ENCODE data around the gene SMPDL3B. TPM values are rescaled to one million over a fixed set of nuclear protein-coding genes. Genes with fewer than 3 reads are reported as not detected.
A peak's percentile ranks its signal among the peaks of the same experiment; 100 is the strongest.

Gene SMPDL3B
- polyA plus RNA-seq, 3 donors from 2014 or later = 0.71 to 2.3 TPM; not detected in 1

DNA sequence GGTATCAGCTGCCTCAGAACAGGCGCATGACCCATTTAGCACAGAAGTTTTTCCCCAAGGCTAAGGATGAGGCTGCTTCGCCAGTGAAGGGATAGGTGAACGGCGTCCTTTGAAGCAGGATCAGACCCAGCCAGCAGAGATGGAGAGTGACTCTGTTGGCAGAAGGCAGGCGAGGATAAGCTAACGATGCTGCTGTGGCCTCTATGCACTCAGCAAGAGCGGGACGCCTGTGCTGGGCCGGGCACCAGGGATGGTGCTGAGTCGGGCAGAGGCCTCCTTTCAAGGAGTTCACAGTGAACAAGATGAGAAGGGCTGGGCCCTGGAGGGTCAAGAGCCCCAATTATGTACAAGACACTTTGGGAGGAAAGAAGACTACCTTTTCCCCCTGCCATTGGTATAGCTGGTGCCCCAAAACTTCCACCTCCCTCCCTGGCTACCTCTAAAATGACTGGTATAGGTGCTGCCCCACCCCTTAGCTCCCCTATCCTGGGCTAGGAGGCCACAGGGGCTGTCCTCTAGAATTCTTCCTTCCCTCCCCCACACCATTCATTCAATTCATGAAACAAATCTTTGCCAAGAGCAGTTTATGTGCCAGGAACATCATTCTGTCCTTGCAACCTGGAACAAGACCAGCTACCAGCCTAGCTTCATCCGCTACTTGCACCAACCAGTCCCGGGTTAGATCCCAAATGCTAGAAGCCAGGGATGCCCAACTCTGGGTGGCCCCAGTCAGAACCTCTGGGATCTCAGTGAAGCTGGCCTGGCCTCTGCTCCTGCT is 32.5 kb downstream of the SMPDL3B start:
- H3K9me3 Mint-ChIP-seq = no peaks in the 10 kb centered on the region
- peaks cover 9 to 12% of the 10 kb centered on the region in 2 donors for H3K4me1 Mint-ChIP-seq
- peak overlapping the region in 4 of 6 donors; percentile 35 to 67 (median 62) for H3K27ac Mint-ChIP-seq
- peaks cover 3 to 29% (median 13%) of the 10 kb centered on the region in 3 donors for H3K36me3 Mint-ChIP-seq
- H3K27me3 Mint-ChIP-seq (ENCODE audit: low read depth in 3 of 3) = peaks cover 0 to 1% (median 0%) of the 10 kb centered on the region in 3 donors
- no peak for DNase-seq
- H3K4me3 Mint-ChIP-seq = no peak overlapping the region

- peaks cover 9 to 10% of the 10 kb centered on the region in 2 donors for H3K4me1 Mint-ChIP-seq
- peaks cover 0 to 1% (median 0%) of the 10 kb centered on the region in 3 donors for H3K27me3 Mint-ChIP-seq (ENCODE audit: low read depth in 3 of 3)
- no peaks in the 10 kb centered on the region for H3K9me3 Mint-ChIP-seq
- no peak overlapping the region for H3K4me3 Mint-ChIP-seq
- DNase-seq = no peak
- peak overlapping the region in 5 of 6 donors; percentile 35 to 73 (median 64) for H3K27ac Mint-ChIP-seq
- peaks cover 3 to 29% (median 13%) of the 10 kb centered on the region in 3 donors for H3K36me3 Mint-ChIP-seq
Measured at GRCh38 chr1:27967884-27968466, 33.2 kb downstream of the SMPDL3B start.

DNA sequence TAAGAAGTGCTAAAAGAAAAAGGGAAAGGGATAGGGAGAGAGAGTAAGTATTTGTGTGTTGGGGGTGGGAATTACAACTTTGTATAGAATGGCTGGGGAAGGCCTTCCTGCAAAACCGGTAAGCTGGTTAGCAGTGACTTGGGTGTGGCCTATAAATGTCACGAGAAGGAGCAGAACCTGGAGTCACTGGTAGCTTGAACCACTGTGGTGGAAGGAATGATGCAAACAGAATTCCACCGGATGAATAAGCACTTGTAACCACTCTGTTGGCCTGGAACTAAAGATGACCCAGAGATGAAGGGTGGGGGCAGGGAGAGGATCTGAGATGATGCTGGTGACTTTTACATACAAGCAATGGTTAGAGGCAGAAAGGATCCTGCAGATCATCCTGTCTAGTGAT is 33.9 kb downstream of the SMPDL3B start:
- Mint-ChIP-seq H3K9me3 (no peaks in the 10 kb centered on the region), H3K27ac (peak overlapping the region in 5 of 6 donors; percentile 35 to 73 (median 63)), H3K27me3 (ENCODE audit: low read depth in 3 of 3) (peaks cover 0 to 1% (median 0%) of the 10 kb centered on the region in 3 donors), H3K4me3 (no peak overlapping the region), H3K36me3 (peaks cover 3 to 29% (median 16%) of the 10 kb centered on the region in 3 donors), H3K4me1 (peaks cover 9 to 10% of the 10 kb centered on the region in 2 donors)
- no peak for DNase-seq

DNA sequence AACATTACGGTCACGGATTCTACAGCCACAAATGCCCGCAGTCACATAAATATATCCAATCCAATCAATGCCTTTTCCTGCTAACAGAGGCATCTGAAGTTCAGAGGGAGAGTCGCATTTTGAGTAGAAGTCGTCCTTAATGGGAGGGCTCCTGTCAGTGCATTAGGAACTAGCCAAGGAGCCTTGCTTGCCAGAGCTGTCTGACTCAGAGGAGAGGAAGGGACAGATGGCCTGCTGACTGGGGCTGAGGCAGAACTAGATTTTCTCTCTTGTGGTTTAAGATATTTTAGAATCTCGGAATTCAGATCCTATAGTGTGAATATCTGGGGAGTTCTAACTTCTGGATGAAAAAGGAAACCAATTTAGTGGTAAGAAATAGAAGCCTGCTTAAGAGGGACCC is 35.6 kb downstream of the SMPDL3B start:
- Mint-ChIP-seq H3K27ac (peak overlapping the region in 3 of 6 donors; percentile 28 to 53 (median 34)), H3K4me3 (no peak overlapping the region), H3K9me3 (no peaks in the 10 kb centered on the region), H3K27me3 (ENCODE audit: low read depth in 3 of 3) (peaks cover 0 to 1% (median 0%) of the 10 kb centered on the region in 3 donors), H3K36me3 (peaks cover 0 to 21% (median 16%) of the 10 kb centered on the region in 3 donors), H3K4me1 (peaks cover 9 to 10% of the 10 kb centered on the region in 2 donors)
- no peak for DNase-seq

DNA sequence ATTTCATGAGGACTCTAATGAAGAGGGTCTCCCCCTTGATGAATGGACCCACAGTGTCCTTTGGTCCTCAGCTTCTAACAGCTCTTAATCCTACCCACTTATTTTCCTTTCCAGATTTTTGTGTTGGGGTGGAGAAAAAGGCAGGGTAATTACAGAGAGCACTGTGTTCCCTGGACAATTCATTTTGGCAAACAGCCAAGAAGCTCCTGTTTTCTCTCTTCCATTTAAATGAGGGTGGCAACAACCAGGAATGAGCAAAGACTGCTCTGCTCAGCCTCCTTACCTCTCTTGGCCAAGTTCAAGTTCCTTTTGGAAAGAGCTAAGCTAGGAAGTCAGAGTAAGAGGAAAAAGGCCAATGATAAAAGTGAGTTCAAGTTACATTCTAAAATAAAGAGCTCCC is 36.9 kb downstream of the SMPDL3B start:
- Mint-ChIP-seq H3K9me3 (no peaks in the 10 kb centered on the region), H3K36me3 (peaks cover 0 to 19% (median 16%) of the 10 kb centered on the region in 3 donors), H3K4me3 (no peak overlapping the region), H3K27me3 (ENCODE audit: low read depth in 3 of 3) (no peaks in the 10 kb centered on the region), H3K4me1 (peaks cover 9 to 10% of the 10 kb centered on the region in 2 donors), H3K27ac (peak overlapping the region in 2 of 6 donors; percentile 23 to 67)
- no peak for DNase-seq

DNA sequence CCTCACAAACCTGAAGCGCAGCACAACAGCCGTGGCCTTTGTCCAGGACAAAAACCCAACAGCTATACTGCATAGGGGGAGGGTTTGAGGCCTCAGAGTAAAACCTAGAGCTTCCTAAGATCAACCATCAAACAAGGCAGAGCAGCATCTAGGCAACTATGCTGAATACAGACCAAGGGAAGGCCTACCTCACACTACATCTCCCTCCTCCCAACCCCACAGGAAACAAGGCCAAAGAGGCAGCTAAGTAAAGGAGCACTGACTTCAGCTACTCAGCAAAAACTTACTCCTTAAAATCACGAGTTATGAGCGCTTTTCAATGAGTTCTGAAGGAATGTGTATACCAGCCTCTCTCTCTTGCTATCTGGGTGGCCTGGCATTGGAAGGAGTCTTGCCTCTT is 37.3 kb downstream of the SMPDL3B start:
- H3K36me3 Mint-ChIP-seq = peaks cover 4 to 19% (median 18%) of the 10 kb centered on the region in 3 donors
- no peak for DNase-seq
- peak overlapping the region in 4 of 6 donors; percentile 6 to 70 (median 42) for H3K27ac Mint-ChIP-seq
- H3K4me1 Mint-ChIP-seq = peaks cover 9 to 10% of the 10 kb centered on the region in 2 donors
- no peaks in the 10 kb centered on the region for H3K27me3 Mint-ChIP-seq (ENCODE audit: low read depth in 3 of 3)
- H3K9me3 Mint-ChIP-seq = no peaks in the 10 kb centered on the region
- no peak overlapping the region for H3K4me3 Mint-ChIP-seq

- Mint-ChIP-seq H3K36me3 (peaks cover 6 to 20% (median 14%) of the 10 kb centered on the region in 3 donors), H3K9me3 (no peaks in the 10 kb centered on the region), H3K27me3 (ENCODE audit: low read depth in 3 of 3) (no peaks in the 10 kb centered on the region), H3K4me3 (no peak overlapping the region), H3K4me1 (peaks cover 5 to 9% of the 10 kb centered on the region in 2 donors), H3K27ac (peak overlapping the region in 2 of 6 donors; percentile 34 to 35)
- DNase-seq = no peak
Measured at GRCh38 chr1:27973771-27974416, 39.1 kb downstream of the SMPDL3B start.

DNA sequence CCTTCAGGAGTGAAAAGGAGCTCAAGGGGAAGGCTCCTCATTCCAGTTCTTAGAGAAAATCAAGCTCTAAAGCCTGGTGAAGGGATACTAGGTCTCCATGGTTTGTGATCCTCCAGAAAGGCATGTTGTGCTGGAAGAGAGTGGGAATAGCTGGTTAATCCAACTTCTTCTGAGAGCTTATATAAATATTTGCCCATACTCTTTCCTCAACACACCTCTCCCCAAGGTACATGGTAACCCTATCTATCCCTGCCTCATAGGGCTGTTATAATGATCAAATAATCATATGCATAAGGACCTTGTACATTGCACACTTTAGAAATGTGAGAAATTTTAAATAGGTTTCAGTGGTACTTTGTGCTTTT is 39.6 kb downstream of the SMPDL3B start:
- peaks cover 4 to 5% of the 10 kb centered on the region in 2 donors for H3K4me1 Mint-ChIP-seq
- H3K9me3 Mint-ChIP-seq = no peaks in the 10 kb centered on the region
- H3K27ac Mint-ChIP-seq = no peak overlapping the region
- no peaks in the 10 kb centered on the region for H3K27me3 Mint-ChIP-seq (ENCODE audit: low read depth in 3 of 3)
- H3K36me3 Mint-ChIP-seq = peaks cover 6 to 17% (median 12%) of the 10 kb centered on the region in 3 donors
- H3K4me3 Mint-ChIP-seq = no peak overlapping the region
- DNase-seq = no peak

DNA sequence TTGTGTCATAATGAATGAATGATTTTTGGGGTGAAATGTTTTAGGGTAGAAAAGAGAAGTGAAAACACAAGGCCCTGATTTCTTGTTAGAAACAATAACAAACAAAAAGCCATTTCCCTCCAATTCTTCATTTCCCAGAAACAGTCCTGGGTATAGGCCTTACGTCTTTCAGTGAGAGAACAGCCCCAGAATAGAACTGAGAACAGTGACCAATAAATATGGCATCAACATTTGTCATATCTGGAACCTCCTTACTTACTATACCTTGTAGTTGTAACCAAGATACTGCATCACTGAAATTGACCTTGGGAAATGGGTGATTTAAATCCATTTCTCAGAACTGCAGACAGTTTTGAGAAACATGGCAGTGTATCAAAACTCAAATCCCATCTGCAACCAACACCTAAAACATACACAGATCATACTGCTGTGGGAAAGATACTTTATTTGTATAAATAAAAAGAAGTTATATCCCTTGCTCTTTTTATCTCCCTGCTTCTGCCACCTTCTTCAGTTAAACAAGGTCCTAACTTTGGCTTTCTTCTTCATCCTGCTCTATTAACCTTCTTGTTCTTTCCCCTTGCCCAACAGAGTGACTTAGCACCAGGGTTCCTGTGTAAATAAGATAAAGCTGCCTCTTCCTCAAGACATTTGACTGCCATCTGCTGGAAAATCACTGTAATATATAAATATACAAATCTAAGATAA is 44.5 kb downstream of the SMPDL3B start:
- DNase-seq = peak; percentile 47 to 60 (median 50)
- H3K36me3 Mint-ChIP-seq = peaks cover 6 to 10% (median 9%) of the 10 kb centered on the region in 3 donors

DNA sequence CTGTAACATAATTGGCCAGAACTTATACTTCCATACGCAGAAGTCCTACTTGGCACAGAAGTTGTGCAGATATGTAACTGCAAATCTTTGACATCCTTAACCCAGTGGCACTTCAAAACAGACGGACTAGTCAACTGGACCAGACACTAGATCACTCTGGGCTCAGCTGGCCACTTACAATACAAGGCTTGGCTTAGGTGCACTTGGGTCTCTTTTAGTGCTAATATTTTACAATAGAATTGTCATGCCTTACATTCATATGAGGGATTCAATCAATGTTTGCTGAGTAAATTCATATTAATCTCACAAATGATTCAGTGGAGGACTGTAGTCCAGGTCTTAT is 45.0 kb downstream of the SMPDL3B start:
- no peaks in the 10 kb centered on the region for H3K4me1 Mint-ChIP-seq
- H3K36me3 Mint-ChIP-seq = peaks cover 6 to 14% (median 12%) of the 10 kb centered on the region in 3 donors
- no peak overlapping the region for H3K4me3 Mint-ChIP-seq
- DNase-seq = no peak
- peak overlapping the region in 1 of 6 donors; percentile 34 for H3K27ac Mint-ChIP-seq
- H3K9me3 Mint-ChIP-seq = no peaks in the 10 kb centered on the region
- no peaks in the 10 kb centered on the region for H3K27me3 Mint-ChIP-seq (ENCODE audit: low read depth in 3 of 3)

More for the DNA sequence above, 44.5 kb downstream of the SMPDL3B start:
- no peaks in the 10 kb centered on the region for H3K4me1 Mint-ChIP-seq
- peak overlapping the region in 1 of 6 donors; percentile 32 for H3K27ac Mint-ChIP-seq
- no peaks in the 10 kb centered on the region for H3K27me3 Mint-ChIP-seq (ENCODE audit: low read depth in 3 of 3)
- H3K4me3 Mint-ChIP-seq = no peak overlapping the region
- no peaks in the 10 kb centered on the region for H3K9me3 Mint-ChIP-seq

DNA sequence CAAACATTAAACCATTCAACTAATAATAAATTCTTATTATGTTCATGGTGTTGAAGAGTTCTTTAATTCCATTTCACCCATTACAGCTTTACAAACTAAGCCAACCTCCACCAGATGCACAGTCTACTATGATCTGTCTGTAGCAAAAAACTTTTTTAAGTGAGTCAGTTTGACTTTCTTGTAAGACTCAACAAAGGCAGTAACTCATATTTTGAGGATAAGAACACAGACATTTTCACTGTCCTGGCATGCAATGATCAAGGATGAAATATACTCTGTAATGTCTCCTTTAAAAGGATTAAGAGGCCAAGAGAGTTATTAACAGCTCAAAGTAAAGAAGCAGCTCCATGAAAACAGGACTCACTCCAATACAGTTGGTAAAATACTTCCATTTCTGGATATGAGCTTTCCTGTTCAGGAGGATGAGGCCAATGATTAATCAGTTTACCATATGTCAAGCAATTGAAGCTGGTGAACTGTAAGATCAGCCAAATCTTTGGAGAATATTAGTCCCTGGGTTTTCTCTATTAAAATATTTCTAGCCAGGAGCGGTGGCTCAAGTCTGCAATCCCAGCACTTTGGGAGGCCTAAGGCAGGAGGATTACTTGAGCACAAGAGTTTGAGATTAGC is 45.5 kb downstream of the SMPDL3B start:
- no peak overlapping the region for H3K4me3 Mint-ChIP-seq
- no peaks in the 10 kb centered on the region for H3K4me1 Mint-ChIP-seq
- H3K9me3 Mint-ChIP-seq = no peaks in the 10 kb centered on the region
- H3K27me3 Mint-ChIP-seq (ENCODE audit: low read depth in 3 of 3) = no peaks in the 10 kb centered on the region
- peak overlapping the region in 1 of 6 donors; percentile 34 for H3K27ac Mint-ChIP-seq
- no peak for DNase-seq
- H3K36me3 Mint-ChIP-seq = peaks cover 6 to 18% (median 12%) of the 10 kb centered on the region in 3 donors

- no peak for DNase-seq
- no peaks in the 10 kb centered on the region for H3K9me3 Mint-ChIP-seq
- H3K27me3 Mint-ChIP-seq (ENCODE audit: low read depth in 3 of 3) = no peaks in the 10 kb centered on the region
- no peak overlapping the region for H3K27ac Mint-ChIP-seq
- no peaks in the 10 kb centered on the region for H3K4me1 Mint-ChIP-seq
- peaks cover 6 to 20% (median 12%) of the 10 kb centered on the region in 3 donors for H3K36me3 Mint-ChIP-seq
- no peak overlapping the region for H3K4me3 Mint-ChIP-seq
Measured at GRCh38 chr1:27981145-27981544, 46.3 kb downstream of the SMPDL3B start.
